ENCODE data around the gene HS6ST2. TPM values are rescaled to one million over a fixed set of nuclear protein-coding genes. Genes with fewer than 3 reads are reported as not detected.

The HS6ST2 gene
- total RNA-seq, 4 donors from 2014 or later = 0.14 to 1.1 TPM; not detected in 2

GRCh38 chrX:132933170-132933569, 25.3 kb downstream of the HS6ST2 start:
- in situ Hi-C loops (cut with MboI; ENCODE audit: low pct_ligation_motif_present in 1 of 4, low pct_unique_long_range_greater_than_20kb in 1 of 4, low sequenced_read_pairs in 3 of 4) (no loop called here), intact Hi-C loops (cut with DNase I; ENCODE audit: low total_unique reads) (no loop called here)
- no peak for DNase-seq
- no peaks in the 10 kb centered on the region for H3K27me3 ChIP-seq
- no peak for TF ChIP-seq POLR2AphosphoS5 (IDR thresholded peaks at IDR 0.05)
- no peak for TF ChIP-seq CTCF (IDR thresholded peaks at IDR 0.05)
- no peak for TF ChIP-seq EP300 (IDR thresholded peaks at IDR 0.05; ENCODE audit: low read depth)
- TF ChIP-seq POLR2A (IDR thresholded peaks at IDR 0.05) = no peak
- H3K4me3 ChIP-seq = no peak overlapping the region
- no peaks in the 10 kb centered on the region for H3K36me3 ChIP-seq
- no peaks in the 10 kb centered on the region for H3K4me1 ChIP-seq
- no peak overlapping the region for H3K27ac ChIP-seq
- WGBS, 2 donors (ENCODE audit: low coverage in 1 of 2) = 92% methylated on average over 8 of the region's 8 CpGs; no CpG with 5 or more reads in 1 of the 2 donors
- no peaks in the 10 kb centered on the region for H3K9me3 ChIP-seq

- Histone ChIP-seq H3K9me3 (no peaks in the 10 kb centered on the region), H3K36me3 (no peaks in the 10 kb centered on the region), H3K27me3 (no peaks in the 10 kb centered on the region), H3K4me1 (no peaks in the 10 kb centered on the region), H3K27ac (no peak overlapping the region), H3K4me3 (no peak overlapping the region)
- intact Hi-C loops (cut with DNase I; ENCODE audit: low total_unique reads) = no loop called here
- 80% methylated on average over 5 of the region's 5 CpGs; no CpG with 5 or more reads in 1 of the 2 donors for WGBS, 2 donors (ENCODE audit: low coverage in 1 of 2)
- no peak for DNase-seq
- in situ Hi-C loops (cut with MboI; ENCODE audit: low pct_ligation_motif_present in 1 of 4, low pct_unique_long_range_greater_than_20kb in 1 of 4, low sequenced_read_pairs in 3 of 4) = no loop called here
- no peak for TF ChIP-seq EP300 (IDR thresholded peaks at IDR 0.05; ENCODE audit: low read depth)
- TF ChIP-seq POLR2A (IDR thresholded peaks at IDR 0.05) = no peak
- TF ChIP-seq POLR2AphosphoS5 (IDR thresholded peaks at IDR 0.05) = no peak
- no peak for TF ChIP-seq CTCF (IDR thresholded peaks at IDR 0.05)
Observed at GRCh38 chrX:132924426-132924825, 34.0 kb downstream of the HS6ST2 start.

GRCh38 chrX:132918523-132918922, 39.9 kb downstream of the HS6ST2 start:
- no peaks in the 10 kb centered on the region for H3K4me1 ChIP-seq
- intact Hi-C loops (cut with DNase I; ENCODE audit: low total_unique reads) = no loop called here
- in situ Hi-C loops (cut with MboI; ENCODE audit: low pct_ligation_motif_present in 1 of 4, low pct_unique_long_range_greater_than_20kb in 1 of 4, low sequenced_read_pairs in 3 of 4) = no loop called here
- H3K27ac ChIP-seq = no peak overlapping the region
- no peak for TF ChIP-seq POLR2A (IDR thresholded peaks at IDR 0.05)
- TF ChIP-seq EP300 (IDR thresholded peaks at IDR 0.05; ENCODE audit: low read depth) = no peak
- TF ChIP-seq POLR2AphosphoS5 (IDR thresholded peaks at IDR 0.05) = no peak
- TF ChIP-seq CTCF (IDR thresholded peaks at IDR 0.05) = no peak
- no peak overlapping the region for H3K4me3 ChIP-seq
- H3K27me3 ChIP-seq = no peaks in the 10 kb centered on the region
- no peaks in the 10 kb centered on the region for H3K36me3 ChIP-seq
- no peak for DNase-seq
- H3K9me3 ChIP-seq = no peaks in the 10 kb centered on the region

- in situ Hi-C loops (cut with MboI; ENCODE audit: low pct_ligation_motif_present in 1 of 4, low pct_unique_long_range_greater_than_20kb in 1 of 4, low sequenced_read_pairs in 3 of 4) (no loop called here), intact Hi-C loops (cut with DNase I; ENCODE audit: low total_unique reads) (no loop called here)
- H3K9me3 ChIP-seq = no peaks in the 10 kb centered on the region
- no peaks in the 10 kb centered on the region for H3K27me3 ChIP-seq
- no peaks in the 10 kb centered on the region for H3K36me3 ChIP-seq
- no peak for DNase-seq
- WGBS, 2 donors (ENCODE audit: low coverage in 1 of 2) = 76% methylated on average over 3 of the region's 3 CpGs; no CpG with 5 or more reads in 1 of the 2 donors
- no peak for TF ChIP-seq POLR2A (IDR thresholded peaks at IDR 0.05)
- TF ChIP-seq CTCF (IDR thresholded peaks at IDR 0.05) = no peak
- no peak for TF ChIP-seq POLR2AphosphoS5 (IDR thresholded peaks at IDR 0.05)
- TF ChIP-seq EP300 (IDR thresholded peaks at IDR 0.05; ENCODE audit: low read depth) = no peak
- no peaks in the 10 kb centered on the region for H3K4me1 ChIP-seq
- no peak overlapping the region for H3K4me3 ChIP-seq
- H3K27ac ChIP-seq = no peak overlapping the region
Observed at GRCh38 chrX:132916349-132916748, 42.1 kb downstream of the HS6ST2 start.
